ENCODE measurements around the gene JUND.
A peak's percentile ranks its signal among the peaks of the same experiment; 100 is the strongest.
"Not testable (repeated sequence)": the region's sequence is repeated elsewhere in the genome, so short reads cannot be mapped to it uniquely, and the experiment has no call there.

JUND gene

GRCh38 chr19:18281082-18282020, at the start of gene JUND:
JUND (minus strand) TSS chr19:18281622; CDS start chr19:18281484, 138 bp downstream.
- peak; percentile 96 for DNase-seq

GRCh38 chr19:18330868-18331267, 49.4 kb upstream of the JUND start:
- DNase-seq, result no peak

- DNase-seq, result no peak
Measured at GRCh38 chr19:18329035-18329376, 47.6 kb upstream of the JUND start.

GRCh38 chr19:18328340-18329034, 47.1 kb upstream of the JUND start:
- DNase-seq, result peak; percentile 90

GRCh38 chr19:18326772-18327171, 45.4 kb upstream of the JUND start:
- DNase-seq, result no peak

- DNase-seq, result not testable (repeated sequence)
Measured at GRCh38 chr19:18324373-18324731, 42.9 kb upstream of the JUND start.

GRCh38 chr19:18322759-18323460, 41.5 kb upstream of the JUND start, which contains the start of gene LSM4:
LSM4 (minus strand) TSS chr19:18323076; CDS start chr19:18323020, 56 bp downstream.
- DNase-seq, result peak; percentile 100

- DNase-seq, result peak; percentile 55
Measured at GRCh38 chr19:18322318-18322758, 40.9 kb upstream of the JUND start.

GRCh38 chr19:18321734-18322102, 40.3 kb upstream of the JUND start:
- peak; percentile 44 for DNase-seq

GRCh38 chr19:18320865-18321733, 39.7 kb upstream of the JUND start:
- no peak for DNase-seq

GRCh38 chr19:18319591-18320135, 38.2 kb upstream of the JUND start:
- DNase-seq, result no peak

GRCh38 chr19:18317961-18318800, 36.8 kb upstream of the JUND start:
- peak; percentile 44 for DNase-seq

GRCh38 chr19:18313398-18313797, 32.0 kb upstream of the JUND start:
- DNase-seq, result no peak

GRCh38 chr19:18312092-18312534, 30.7 kb upstream of the JUND start:
- DNase-seq, result no peak

GRCh38 chr19:18311502-18312091, 30.2 kb upstream of the JUND start:
- no peak for DNase-seq

GRCh38 chr19:18310966-18311365, 29.5 kb upstream of the JUND start:
- DNase-seq, result no peak

- no peak for DNase-seq
Measured at GRCh38 chr19:18310118-18310909, 28.9 kb upstream of the JUND start.

GRCh38 chr19:18309525-18310064, 28.2 kb upstream of the JUND start:
- no peak for DNase-seq

- no peak for DNase-seq
Measured at GRCh38 chr19:18308948-18309325, 27.5 kb upstream of the JUND start.
